Measurements from ENCODE around the gene PLA2G4A. TPM values are rescaled to one million over a fixed set of nuclear protein-coding genes. Genes with fewer than 3 reads are reported as not detected.

Gene PLA2G4A
- total RNA-seq, 1 donor: 12.3 TPM

GRCh38 chr1:187027253-187027652 is 198.5 kb downstream of the PLA2G4A start:
- no peaks in the 10 kb centered on the region for H3K79me2 ChIP-seq (ENCODE audit: insufficient read depth, low read length)

GRCh38 chr1:187032316-187032981 is 203.7 kb downstream of the PLA2G4A start:
- no peak overlapping the region for H3K4me3 ChIP-seq (ENCODE audit: insufficient read depth, low read length)
- H3K79me2 ChIP-seq (ENCODE audit: insufficient read depth, low read length): no peaks in the 10 kb centered on the region
- no peaks in the 10 kb centered on the region for H3K9me3 ChIP-seq (ENCODE audit: low read depth, low read length)
- no peaks in the 10 kb centered on the region for H3K36me3 ChIP-seq (ENCODE audit: insufficient read depth, low read length)
- TF ChIP-seq, protein P1, sequence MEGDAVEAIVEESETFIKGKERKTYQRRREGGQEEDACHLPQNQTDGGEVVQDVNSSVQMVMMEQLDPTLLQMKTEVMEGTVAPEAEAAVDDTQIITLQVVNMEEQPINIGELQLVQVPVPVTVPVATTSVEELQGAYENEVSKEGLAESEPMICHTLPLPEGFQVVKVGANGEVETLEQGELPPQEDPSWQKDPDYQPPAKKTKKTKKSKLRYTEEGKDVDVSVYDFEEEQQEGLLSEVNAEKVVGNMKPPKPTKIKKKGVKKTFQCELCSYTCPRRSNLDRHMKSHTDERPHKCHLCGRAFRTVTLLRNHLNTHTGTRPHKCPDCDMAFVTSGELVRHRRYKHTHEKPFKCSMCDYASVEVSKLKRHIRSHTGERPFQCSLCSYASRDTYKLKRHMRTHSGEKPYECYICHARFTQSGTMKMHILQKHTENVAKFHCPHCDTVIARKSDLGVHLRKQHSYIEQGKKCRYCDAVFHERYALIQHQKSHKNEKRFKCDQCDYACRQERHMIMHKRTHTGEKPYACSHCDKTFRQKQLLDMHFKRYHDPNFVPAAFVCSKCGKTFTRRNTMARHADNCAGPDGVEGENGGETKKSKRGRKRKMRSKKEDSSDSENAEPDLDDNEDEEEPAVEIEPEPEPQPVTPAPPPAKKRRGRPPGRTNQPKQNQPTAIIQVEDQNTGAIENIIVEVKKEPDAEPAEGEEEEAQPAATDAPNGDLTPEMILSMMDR (IDR thresholded peaks at IDR 0.05; ENCODE audit: extremely low read depth, low read depth, low read length): no peak
- no peak overlapping the region for H3K27ac ChIP-seq (ENCODE audit: low read depth, low read length)
- H3K27me3 ChIP-seq (ENCODE audit: insufficient read depth, low read length): no peaks in the 10 kb centered on the region
- H2AFZ ChIP-seq (ENCODE audit: low read length): no peak overlapping the region
- no peaks in the 10 kb centered on the region for H4K20me1 ChIP-seq (ENCODE audit: insufficient read depth, low read length)
- no peak for DNase-seq (ENCODE audit: insufficient read length, low spot score, missing footprints)
- H3K4me1 ChIP-seq (ENCODE audit: insufficient read depth, low read length): no peaks in the 10 kb centered on the region
- no peak overlapping the region for H3K4me2 ChIP-seq (ENCODE audit: insufficient read depth, low read length)

More at GRCh38 chr1:187027253-187027652, 198.5 kb downstream of the PLA2G4A start:
- no peak overlapping the region for H3K27ac ChIP-seq (ENCODE audit: low read depth, low read length)
- TF ChIP-seq, protein P1 (IDR thresholded peaks at IDR 0.05; ENCODE audit: extremely low read depth, low read depth, low read length): no peak
- no peak overlapping the region for H2AFZ ChIP-seq (ENCODE audit: low read length)
- no peak for DNase-seq (ENCODE audit: insufficient read length, low spot score, missing footprints)
- H3K36me3 ChIP-seq (ENCODE audit: insufficient read depth, low read length): no peaks in the 10 kb centered on the region
- no peaks in the 10 kb centered on the region for H4K20me1 ChIP-seq (ENCODE audit: insufficient read depth, low read length)
- no peaks in the 10 kb centered on the region for H3K4me1 ChIP-seq (ENCODE audit: insufficient read depth, low read length)
- H3K4me2 ChIP-seq (ENCODE audit: insufficient read depth, low read length): no peak overlapping the region
- H3K4me3 ChIP-seq (ENCODE audit: insufficient read depth, low read length): no peak overlapping the region
- no peaks in the 10 kb centered on the region for H3K27me3 ChIP-seq (ENCODE audit: insufficient read depth, low read length)
- H3K9me3 ChIP-seq (ENCODE audit: low read depth, low read length): no peaks in the 10 kb centered on the region

GRCh38 chr1:187032982-187033692 is 204.4 kb downstream of the PLA2G4A start:
- H4K20me1 ChIP-seq (ENCODE audit: insufficient read depth, low read length): no peaks in the 10 kb centered on the region
- no peak overlapping the region for H3K4me2 ChIP-seq (ENCODE audit: insufficient read depth, low read length)
- H3K4me1 ChIP-seq (ENCODE audit: insufficient read depth, low read length): no peaks in the 10 kb centered on the region
- no peak overlapping the region for H3K4me3 ChIP-seq (ENCODE audit: insufficient read depth, low read length)
- no peak overlapping the region for H2AFZ ChIP-seq (ENCODE audit: low read length)
- no peaks in the 10 kb centered on the region for H3K36me3 ChIP-seq (ENCODE audit: insufficient read depth, low read length)
- TF ChIP-seq, protein P1 (IDR thresholded peaks at IDR 0.05; ENCODE audit: extremely low read depth, low read depth, low read length): no peak
- no peaks in the 10 kb centered on the region for H3K79me2 ChIP-seq (ENCODE audit: insufficient read depth, low read length)
- H3K27ac ChIP-seq (ENCODE audit: low read depth, low read length): no peak overlapping the region
- H3K27me3 ChIP-seq (ENCODE audit: insufficient read depth, low read length): peaks cover 2% of the 10 kb centered on the region
- H3K9me3 ChIP-seq (ENCODE audit: low read depth, low read length): no peaks in the 10 kb centered on the region
- DNase-seq (ENCODE audit: insufficient read length, low spot score, missing footprints): no peak

- Histone ChIP-seq H3K27me3 (ENCODE audit: insufficient read depth, low read length) (peaks cover 2% of the 10 kb centered on the region), H3K9me3 (ENCODE audit: low read depth, low read length) (no peaks in the 10 kb centered on the region), H3K4me1 (ENCODE audit: insufficient read depth, low read length) (no peaks in the 10 kb centered on the region), H3K36me3 (ENCODE audit: insufficient read depth, low read length) (no peaks in the 10 kb centered on the region), H2AFZ (ENCODE audit: low read length) (no peak overlapping the region), H3K4me3 (ENCODE audit: insufficient read depth, low read length) (no peak overlapping the region), H4K20me1 (ENCODE audit: insufficient read depth, low read length) (no peaks in the 10 kb centered on the region), H3K79me2 (ENCODE audit: insufficient read depth, low read length) (no peaks in the 10 kb centered on the region), H3K27ac (ENCODE audit: low read depth, low read length) (no peak overlapping the region), H3K4me2 (ENCODE audit: insufficient read depth, low read length) (no peak overlapping the region)
- no peak for DNase-seq (ENCODE audit: insufficient read length, low spot score, missing footprints)
- TF ChIP-seq, protein P1 (IDR thresholded peaks at IDR 0.05; ENCODE audit: extremely low read depth, low read depth, low read length): no peak
Observed at GRCh38 chr1:187033693-187034390, 205.1 kb downstream of the PLA2G4A start.

All from osteoblast (primary cell).